Stimulated activated CD4-positive, alpha-beta T cell treated with anti-CD3 and anti-CD28 coated beads, Interleukin-15, amount 100 ng/mL, for 24 hours (primary cell): ENCODE data around the gene ZNF304.
A peak's percentile ranks its signal among the peaks of the same experiment; 100 is the strongest.
"Not testable (repeated sequence)": the region's sequence is repeated elsewhere in the genome, so short reads cannot be mapped to it uniquely, and the experiment has no call there.

Experiments
- DNase-seq: peaks from one replicate; pipeline ENCODE4 v3.0.0-alpha.2; 2020

ZNF304 gene

DNA sequence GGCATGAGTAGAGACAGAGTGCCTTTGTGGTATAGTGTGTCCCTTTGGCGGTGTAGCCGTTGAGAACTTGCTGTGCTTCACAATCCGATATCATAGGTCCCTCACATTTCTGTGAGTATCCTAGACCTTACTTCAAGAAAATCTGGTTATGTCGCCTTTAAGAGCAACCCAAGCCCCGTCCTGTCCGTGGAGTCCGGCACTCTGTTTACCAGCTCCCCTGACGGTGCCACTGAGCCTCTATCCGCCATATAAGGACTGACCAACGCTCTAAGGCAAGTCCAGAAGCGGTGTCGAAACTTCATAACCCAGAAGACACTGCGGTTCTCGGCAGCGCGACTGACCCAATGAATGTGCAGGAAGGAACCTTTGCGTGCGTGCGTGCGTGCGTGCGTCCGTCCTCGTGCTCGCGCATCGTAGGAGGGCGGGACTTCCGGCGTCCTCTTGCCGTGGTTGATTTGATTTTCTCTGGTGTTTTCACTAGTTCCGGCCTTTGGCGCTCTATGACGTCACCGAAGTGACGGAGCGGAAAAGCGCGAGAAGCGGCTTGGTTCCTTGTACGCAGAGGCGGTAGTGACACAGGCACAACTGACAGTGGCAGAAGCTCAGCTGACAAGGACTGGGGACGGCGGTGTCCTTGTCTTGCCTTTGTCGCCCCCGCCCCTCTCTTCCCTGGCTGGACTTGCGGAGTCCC lies 12.1 kb downstream of the ZNF304 start, which contains the start of the genes TRAPPC2B and ZNF547:
Gene TRAPPC2B (plus strand): TSS at position 555 of the 691 bp plus-strand sequence. CDS start 1,283 bp downstream, outside the sequence.
Gene ZNF547 (plus strand): TSS at position 555 of the 691 bp plus-strand sequence. CDS start 5,005 bp downstream, outside the sequence.
- peak; percentile 96 for DNase-seq

DNA sequence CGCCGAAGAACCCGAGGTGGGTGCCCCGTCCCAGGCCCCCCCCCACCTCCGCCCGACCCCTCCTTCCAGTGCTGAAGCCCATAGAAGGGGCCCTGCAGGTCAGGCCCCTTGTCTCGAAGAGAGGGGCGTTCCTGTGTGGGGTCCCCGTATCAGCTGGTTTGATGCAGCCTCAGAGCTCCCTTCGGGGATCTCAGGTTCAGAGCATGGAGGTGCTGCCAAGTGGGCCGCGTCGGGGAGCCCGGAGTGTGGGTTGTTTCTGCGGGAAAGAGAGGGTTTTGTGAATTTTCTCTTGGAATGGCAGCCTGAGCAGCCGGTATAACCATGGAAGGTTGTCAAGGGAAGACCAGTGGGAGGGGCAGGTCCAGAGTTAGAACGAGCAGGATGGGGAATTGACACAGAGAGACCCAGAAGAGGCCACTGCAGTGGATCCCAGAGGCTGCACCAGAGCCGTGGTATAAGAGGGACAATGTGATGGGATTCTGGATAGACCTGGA lies 12.7 kb downstream of the ZNF304 start:
- DNase-seq: no peak

DNA sequence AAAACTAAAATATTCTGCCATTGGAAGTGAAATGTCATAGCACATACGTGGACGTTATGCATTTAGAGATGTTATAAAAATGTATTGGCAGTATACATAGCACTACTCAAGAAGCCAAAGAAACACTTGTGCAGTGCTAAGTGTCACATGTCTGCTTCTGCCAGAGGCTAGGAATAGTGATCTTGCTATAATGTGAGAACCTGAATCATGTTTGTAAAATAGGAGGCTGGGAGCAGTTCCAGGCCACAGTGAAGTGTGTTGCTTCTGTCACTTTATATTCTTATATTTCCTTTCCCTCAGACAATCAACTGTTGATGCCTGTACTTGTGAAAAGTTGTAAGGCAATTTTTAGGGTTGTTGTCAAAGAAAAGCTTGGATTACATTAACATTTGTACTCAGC lies 15.7 kb downstream of the ZNF304 start:
- DNase-seq: no peak

DNA sequence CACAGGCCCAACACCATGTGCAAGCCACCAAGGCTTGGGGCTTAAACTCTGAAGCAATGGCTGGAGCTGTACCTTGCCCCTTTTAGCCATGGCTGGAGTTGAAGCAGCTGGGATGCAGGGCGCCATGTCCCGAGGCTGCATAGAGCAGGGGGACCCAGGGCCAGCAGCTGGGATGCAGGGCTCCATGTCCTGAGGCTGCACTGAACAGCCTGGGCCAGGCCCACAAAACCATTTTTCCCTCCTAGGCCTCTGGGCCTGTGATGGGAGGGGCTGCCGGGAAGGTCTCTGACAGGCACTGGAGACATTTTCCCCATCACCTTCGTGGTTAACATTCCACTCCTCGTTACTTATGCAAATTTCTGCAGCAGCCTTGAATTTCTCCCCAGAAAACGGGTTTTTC lies 23.1 kb downstream of the ZNF304 start:
- DNase-seq: no peak

DNA sequence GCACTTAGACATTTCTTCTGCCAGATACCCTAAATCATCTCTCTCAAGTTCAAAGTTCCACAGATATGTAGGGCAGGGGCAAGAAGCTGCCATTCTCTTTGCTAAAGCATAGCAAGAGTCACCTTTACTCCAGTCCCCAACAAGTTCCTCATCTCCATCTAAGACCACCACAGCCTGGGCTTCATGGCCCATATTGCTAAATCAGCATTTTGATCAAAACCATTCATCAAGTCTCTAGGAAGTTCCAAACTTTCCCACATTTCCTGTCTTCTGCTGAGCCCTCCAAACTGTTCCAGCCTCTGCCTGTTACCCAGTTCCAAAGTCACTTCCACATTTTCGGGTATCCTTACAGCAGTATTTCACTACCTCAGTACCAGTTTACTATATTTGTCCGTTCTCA lies 23.6 kb downstream of the ZNF304 start:
- not testable (repeated sequence) for DNase-seq

DNA sequence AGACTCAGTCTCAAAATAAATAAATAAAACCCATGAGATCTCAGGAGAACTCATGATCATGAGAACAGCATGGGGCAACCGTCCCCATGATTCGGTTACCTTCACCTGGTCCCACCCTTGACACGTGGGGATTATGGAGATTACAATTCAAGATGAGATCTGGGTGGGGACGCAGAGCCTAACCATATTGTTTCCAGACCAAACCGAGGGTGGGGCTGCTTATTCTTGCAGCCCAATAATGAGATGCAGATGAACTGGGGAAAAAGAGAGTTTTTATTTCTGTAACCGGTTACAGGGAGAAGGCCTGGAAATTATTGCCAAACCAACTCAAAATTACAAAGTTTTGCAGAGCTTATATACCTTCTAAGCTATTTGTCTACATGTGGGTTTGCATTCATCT lies 25.1 kb downstream of the ZNF304 start:
- DNase-seq: no peak

DNA sequence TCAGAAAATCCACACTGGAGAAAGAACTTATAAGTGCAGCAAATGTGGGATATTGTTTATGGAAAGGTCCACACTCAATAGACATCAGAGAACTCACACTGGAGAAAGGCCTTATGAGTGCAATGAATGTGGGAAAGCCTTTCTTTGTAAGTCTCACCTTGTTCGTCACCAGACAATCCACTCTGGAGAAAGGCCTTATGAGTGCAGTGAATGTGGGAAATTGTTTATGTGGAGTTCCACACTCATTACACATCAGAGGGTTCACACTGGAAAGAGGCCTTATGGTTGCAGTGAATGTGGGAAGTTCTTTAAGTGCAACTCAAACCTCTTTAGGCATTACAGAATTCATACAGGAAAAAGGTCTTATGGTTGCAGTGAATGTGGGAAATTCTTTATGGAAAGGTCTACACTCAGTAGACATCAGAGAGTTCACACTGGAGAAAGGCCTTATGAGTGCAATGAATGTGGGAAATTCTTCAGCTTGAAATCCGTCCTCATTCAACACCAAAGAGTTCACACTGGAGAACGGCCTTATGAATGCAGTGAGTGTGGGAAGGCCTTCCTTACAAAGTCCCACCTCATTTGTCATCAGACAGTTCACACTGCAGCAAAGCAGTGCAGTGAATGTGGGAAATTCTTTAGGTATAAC lies 26.6 kb downstream of the ZNF304 start:
- DNase-seq: no peak

DNA sequence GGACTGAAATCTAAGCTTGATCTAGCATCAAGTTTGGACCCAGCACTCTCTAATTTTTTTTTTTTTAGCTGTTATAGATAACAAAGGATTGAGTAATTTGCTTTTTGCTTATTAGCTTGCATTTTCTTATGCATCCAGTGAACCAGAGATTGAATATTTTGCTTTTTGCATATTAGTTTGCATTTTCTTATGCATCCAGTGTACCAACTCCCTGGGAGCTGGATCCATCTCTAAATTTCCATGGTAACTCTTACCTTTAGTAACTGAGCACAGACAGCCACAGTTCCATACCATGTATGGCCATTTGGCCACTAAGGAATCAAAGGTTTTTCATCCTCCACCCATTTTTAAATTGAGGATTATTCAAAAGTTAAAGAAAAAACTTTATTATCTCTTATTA lies 29.9 kb downstream of the ZNF304 start:
- no peak for DNase-seq

DNA sequence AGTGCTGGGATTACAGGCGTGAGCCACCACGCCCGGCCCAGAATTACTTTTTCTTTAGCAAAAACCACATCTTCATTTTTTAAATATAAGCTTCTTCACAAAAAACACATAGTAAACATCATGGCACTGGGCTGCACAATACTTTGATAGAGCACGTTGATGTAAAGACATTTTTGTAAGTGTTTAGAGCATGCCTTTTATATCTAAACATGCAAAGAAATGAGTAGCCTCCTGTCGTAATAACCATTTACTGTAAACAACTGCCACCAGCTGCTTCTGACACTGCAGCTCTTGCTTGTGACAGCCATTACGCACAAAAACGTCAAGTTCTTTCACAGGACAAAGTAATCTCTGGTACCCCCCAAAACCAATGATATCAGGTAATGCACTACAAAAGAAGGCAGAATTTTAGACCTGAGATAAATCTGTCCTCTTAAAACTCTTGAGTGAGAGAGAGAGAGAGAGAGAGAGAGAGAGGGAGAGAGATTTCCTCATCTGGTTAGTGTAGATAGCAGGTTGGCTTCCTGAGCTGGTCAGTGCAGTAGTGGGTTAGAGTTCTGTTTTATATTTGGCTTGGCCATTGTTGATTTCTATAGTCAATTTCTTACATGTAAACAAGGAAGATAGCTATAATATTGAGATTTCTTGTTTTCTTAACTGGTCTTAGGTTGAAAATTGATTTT lies 31.9 kb downstream of the ZNF304 start:
- DNase-seq: no peak

DNA sequence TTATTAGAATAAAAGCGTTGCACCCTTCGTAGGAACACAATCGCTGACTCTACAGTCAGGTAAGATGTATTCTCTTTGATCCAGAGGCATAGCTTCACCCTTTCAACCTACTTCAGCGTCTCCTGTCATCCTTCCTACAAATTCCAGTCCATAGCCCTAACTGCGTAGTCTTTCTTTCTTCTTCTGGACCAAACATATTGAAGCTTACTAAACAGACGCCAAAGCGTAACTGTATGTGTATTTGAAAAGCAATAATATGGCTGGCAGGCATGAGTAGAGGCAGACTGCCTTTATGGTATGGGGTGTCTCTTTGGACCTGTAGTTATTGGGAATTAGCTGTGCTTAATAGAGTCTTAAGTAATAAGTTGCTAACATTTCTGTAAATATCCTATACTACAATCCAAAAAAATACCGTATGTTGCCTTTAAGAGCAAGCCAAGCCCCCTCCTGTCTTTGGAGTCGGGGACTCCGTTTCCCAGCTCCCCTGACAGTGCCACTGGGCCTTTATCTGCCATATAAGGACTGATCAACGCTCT lies 38.2 kb downstream of the ZNF304 start:
- no peak for DNase-seq

DNA sequence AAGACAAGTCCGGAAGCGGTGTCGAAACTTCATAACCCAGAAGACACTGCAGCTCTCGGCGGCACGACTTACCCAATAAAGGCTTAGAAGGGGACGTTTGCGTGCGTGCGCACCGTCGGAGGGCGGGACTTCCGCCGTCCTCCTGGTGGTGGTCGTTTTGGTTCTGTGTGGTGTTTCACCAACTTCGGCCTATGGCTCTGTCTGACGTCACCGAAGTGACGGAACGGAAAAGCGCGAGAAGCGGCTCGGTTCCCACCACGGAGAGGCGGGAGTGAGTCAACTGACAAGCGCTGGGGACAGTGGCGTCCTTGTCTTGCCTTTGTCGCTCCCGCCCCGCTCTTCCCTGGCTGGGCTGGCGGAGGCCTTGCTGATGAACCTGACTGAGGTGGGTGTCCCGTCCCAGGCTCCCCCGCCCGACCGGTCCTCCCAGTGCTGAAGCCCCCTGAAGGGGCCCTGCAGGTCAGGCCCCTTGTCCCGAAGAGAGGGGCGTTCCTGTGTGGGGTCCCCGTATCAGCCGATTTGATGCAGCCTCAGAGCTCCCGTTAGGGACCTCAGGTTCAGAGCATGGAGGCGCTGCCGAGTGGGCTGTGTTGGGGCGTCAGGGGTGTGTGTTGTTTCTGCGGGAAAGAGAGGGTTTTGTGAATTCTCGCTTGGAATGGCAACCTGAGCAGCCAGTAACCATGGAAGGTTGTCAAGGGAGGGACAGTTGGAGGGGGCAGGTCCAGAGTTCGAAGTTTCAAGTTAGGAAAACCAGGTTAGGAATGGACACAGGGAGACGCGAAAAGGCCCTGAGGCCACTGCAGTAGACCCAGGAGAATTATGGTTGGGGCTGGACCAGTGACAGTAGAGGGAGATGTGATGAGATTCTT lies 38.9 kb downstream of the ZNF304 start, which contains the start of gene ZNF548:
Gene ZNF548 (plus strand): TSS at position 125 of the 869 bp plus-strand sequence. CDS start 246 bp downstream, at position 371.
- peak; percentile 95 for DNase-seq

DNA sequence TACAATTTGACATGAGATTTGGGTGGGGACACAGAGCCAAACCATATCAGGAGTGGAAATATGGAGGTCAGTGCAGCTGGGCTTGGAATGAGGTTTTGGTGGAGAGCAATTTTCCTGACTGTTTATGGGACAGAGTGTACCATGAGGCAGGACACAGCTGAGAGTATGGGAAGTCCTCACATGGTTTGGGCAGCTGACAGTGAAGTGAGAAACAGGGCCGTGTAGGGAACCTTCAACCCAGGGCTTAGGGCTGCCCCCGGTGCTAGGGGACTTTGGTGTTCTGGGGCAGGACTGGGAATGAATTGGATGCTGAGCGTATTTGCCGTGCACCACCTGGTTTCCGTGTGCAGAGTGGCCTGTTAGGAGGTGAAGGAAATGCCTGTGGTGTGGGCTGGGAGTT lies 44.6 kb downstream of the ZNF304 start:
- no peak for DNase-seq

DNA sequence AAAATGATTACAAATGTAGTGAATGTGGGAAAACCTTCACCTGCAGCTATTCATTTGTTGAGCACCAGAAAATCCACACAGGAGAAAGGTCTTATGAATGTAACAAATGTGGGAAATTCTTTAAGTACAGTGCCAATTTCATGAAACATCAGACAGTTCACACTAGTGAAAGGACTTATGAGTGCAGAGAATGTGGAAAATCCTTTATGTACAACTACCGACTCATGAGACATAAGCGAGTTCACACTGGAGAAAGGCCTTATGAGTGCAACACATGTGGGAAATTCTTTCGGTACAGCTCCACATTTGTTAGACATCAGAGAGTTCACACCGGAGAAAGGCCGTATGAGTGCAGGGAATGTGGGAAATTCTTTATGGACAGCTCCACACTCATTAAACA lies 47.8 kb downstream of the ZNF304 start:
- no peak for DNase-seq

DNA sequence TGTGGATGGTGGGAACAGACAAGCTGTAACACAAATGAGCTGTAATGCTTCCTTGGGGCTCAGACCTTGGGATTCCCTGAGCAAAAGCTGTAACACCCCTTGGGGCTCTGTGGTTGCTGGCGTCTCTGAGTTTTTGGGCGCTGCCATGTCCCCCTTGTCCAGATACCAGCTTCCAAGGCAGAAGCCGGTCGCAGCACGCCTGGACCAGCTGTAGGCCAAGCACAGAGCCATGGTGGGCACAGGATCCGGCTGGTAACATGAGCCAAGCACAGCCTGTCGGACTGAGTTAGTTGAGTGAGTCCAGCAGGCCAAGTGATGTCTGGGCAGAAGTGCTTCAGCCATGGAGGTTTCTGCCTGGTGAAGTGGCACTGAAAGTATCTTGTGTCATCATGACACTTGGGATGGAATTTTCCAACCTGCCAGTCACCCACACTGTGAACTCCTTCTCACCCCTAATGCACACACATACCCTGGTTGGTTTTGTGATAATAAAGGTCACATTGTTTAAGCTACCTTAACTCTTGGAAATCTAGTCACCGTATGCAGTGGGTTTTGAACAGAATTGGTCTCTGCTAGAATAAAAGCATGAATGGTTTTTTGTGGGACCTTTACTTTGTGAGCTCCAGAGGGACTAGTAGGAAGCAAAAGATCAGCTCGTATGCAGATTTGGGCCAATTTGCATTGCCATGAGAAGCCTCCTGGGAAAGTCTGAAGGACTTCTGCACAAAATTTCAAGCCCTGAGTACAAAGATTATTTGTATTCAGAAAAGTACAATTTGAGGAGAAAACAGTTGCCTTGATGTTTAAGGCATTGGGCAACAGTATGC lies 52.9 kb downstream of the ZNF304 start:
- DNase-seq: no peak

DNA sequence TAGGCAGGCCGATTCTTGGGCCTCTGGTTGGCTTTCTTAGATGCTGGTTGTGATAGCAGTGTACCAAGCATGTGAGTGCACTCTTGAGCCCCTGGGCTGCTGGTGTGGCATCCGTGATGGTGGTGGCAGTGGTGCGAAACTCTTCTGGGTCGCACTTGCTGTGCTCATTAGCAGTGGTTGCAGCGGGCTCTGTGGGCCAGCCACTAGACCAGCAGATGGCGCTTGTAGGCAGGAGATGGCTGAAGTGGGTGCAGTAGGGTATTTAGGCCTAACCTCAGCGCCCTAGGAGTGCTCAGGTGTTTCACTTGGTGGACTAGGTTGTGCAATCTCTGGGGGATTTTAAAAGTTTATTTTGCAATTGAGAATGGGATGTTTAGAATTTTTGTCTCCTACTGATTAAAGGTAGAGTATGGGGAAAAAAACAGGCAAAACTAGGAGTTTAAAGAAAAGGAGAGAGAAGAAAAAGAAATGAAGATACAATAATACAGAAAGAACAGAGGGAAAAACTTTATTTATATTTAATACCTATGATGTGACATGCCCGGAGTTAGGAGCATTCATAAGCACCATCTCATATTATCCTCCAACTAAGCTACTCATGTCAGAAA lies 55.5 kb downstream of the ZNF304 start:
- peak; percentile 75 for DNase-seq
